Lower lobe of right lung (tissue), 2 donors: ENCODE data around the gene GMDS. TPM values are rescaled to one million over a fixed set of nuclear protein-coding genes. Genes with fewer than 3 reads are reported as not detected.

ENCODE experiments used
- ATAC-seq, 2 donors: fragments of 200-7000 bp; cut with Tn5 transposase; one replicate each; pipeline ENCODE4 v1.9.1; 2020 to 2022; ENCODE audit warnings: mild to moderate bottlenecking in 2 of 2, moderate library complexity in 2 of 2
- DNase-seq: peaks from one replicate; pipeline ENCODE4 v3.0.0-alpha.2; 2020
- H3K27ac ChIP-seq: fragments of 200-600 bp; one replicate; pipeline ENCODE4 v1.8.0; 2022
- H3K27me3 ChIP-seq: fragments of 200-600 bp; one replicate; pipeline ENCODE4 v1.8.0; 2022; ENCODE audit warnings: low read depth
- H3K36me3 ChIP-seq: fragments of 200-600 bp; one replicate; pipeline ENCODE4 v1.8.0; 2022; ENCODE audit warnings: mild to moderate bottlenecking
- H3K4me1 ChIP-seq: fragments of 200-600 bp; one replicate; pipeline ENCODE4 v1.8.0; 2022
- H3K4me3 ChIP-seq: fragments of 200-600 bp; one replicate; pipeline ENCODE4 v1.8.0; 2022; ENCODE audit warnings: mild to moderate bottlenecking
- H3K9me3 ChIP-seq: fragments of 200-600 bp; one replicate; pipeline ENCODE4 v1.8.0; 2022
- intact Hi-C: fragments of 100-400 bp; cut with DNase I; formaldehyde crosslinking; loops from one replicate; pipeline ENCODE4 v1.11.0; 2022
- total RNA-seq: library from RNA; stranded (reverse); fragmentation: NEBNext Ultra II Directional; extraction: Animal tissue kit (Norgen Biotek cat#: 25700); gene quantifications from one replicate; pipeline ENCODE4 v1.2.1, GENCODE V29; 2021
- TF ChIP-seq, protein P1 (sequence below): fragments of 200-600 bp; IDR thresholded peaks from one replicate; pipeline ENCODE4 v1.8.0; 2022; ENCODE audit warnings: antibody characterized with exemption, mild to moderate bottlenecking
- donor health status: DM: no; HTN: yes; CAD: no; lungs with severe emphysema.

The GMDS gene
- total RNA-seq, 1 donor from 2014 or later: 12.7 TPM

DNA sequence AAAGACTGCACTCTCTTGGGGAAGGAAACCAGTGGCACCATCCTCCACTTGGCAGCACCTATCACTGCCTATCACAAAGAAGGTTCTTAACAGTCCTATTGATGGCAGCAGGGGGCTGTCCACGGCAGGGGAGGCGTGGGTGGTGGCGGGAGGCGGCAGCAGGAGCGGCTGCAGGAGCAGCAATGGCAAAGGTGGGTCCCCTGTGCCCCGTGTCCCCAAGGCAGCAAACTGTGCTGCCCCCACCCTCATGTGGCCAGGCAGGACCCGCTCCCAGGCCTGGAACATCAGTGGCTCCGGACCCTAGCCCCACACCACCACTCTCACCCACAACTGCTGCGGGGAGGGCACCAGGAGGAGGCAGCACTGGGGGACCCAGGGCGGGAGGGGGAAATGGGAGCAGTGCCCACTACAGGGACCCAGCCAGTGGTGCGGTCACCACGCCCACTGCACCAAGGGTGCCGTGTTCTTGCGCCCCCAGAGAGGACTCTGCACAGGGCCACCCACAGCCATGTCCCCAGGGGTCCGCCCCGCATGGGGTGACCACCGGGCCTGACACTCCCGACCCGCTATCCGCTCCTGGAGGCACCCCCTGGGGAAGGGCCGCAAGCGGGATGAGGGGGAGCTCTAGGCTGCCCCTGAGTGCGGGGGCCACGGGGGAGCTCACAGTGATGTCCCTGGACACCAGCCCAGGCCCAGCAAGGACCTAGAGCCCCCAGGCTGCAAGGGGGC is 54.6 kb downstream of the GMDS start:
- no peaks in the 10 kb centered on the region for H3K4me1 ChIP-seq
- H3K9me3 ChIP-seq: no peaks in the 10 kb centered on the region
- ATAC-seq (peak in 1 of 2 donors; percentile 29), DNase-seq (no peak)
- H3K36me3 ChIP-seq: no peaks in the 10 kb centered on the region
- H3K27me3 ChIP-seq: no peaks in the 10 kb centered on the region
- no peak overlapping the region for H3K4me3 ChIP-seq
- TF ChIP-seq, protein P1, sequence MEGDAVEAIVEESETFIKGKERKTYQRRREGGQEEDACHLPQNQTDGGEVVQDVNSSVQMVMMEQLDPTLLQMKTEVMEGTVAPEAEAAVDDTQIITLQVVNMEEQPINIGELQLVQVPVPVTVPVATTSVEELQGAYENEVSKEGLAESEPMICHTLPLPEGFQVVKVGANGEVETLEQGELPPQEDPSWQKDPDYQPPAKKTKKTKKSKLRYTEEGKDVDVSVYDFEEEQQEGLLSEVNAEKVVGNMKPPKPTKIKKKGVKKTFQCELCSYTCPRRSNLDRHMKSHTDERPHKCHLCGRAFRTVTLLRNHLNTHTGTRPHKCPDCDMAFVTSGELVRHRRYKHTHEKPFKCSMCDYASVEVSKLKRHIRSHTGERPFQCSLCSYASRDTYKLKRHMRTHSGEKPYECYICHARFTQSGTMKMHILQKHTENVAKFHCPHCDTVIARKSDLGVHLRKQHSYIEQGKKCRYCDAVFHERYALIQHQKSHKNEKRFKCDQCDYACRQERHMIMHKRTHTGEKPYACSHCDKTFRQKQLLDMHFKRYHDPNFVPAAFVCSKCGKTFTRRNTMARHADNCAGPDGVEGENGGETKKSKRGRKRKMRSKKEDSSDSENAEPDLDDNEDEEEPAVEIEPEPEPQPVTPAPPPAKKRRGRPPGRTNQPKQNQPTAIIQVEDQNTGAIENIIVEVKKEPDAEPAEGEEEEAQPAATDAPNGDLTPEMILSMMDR: no peak
- H3K27ac ChIP-seq: no peak overlapping the region
- intact Hi-C loops: loop anchor here (10.0 kb wide), 1 partner anchor 586 kb away; the partner anchor contains the start of gene FOXC1

DNA sequence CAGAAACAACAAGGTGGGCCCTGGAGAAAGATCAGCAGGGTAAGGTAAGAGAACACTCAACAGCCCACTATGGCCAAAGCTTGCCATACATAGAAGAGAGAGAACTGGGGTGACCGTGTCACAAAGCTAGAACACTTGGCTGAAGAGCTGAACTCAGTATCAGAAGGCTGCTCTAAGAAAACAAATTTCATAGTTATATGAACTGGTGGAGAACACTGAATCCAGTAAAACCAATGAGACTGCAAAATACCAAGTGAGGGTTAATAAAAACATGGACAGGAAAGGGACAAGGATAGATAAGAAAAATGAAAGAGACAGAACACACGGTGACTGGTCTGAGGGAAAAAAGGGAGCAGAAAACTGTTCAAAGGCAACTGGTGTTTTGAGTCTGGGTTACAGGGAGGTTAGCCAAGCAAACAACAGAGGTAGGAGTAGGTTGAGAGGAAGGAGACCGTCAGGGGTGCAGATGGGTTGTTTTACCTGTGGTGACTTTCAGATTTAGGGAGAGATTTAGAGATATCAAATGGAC is 56.5 kb downstream of the GMDS start:
- ATAC-seq (no peak), DNase-seq (no peak)
- no peak overlapping the region for H3K27ac ChIP-seq
- no peaks in the 10 kb centered on the region for H3K4me1 ChIP-seq
- intact Hi-C loops: no loop called here
- no peaks in the 10 kb centered on the region for H3K9me3 ChIP-seq
- no peaks in the 10 kb centered on the region for H3K27me3 ChIP-seq
- no peaks in the 10 kb centered on the region for H3K36me3 ChIP-seq
- H3K4me3 ChIP-seq: no peak overlapping the region
- TF ChIP-seq, protein P1: no peak

DNA sequence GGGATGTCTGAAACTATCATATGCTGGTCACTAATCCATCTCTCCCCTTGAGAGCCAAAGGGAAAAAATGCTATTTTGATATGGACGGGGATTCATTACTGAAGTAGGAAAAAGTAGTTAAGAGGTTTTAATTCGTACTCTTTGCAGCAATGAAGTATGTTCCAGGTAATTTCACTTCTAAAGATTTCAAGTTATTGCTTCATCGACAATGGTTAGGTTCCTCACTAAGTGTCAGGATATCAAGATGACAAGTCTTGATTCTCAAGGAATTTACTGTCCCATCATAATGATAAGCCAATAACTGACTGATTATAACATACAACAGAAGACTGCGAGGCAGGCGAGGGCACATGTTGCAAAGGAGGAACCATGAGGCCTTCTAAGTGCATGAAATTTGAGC is 57.0 kb downstream of the GMDS start:
- intact Hi-C loops: no loop called here
- no peak for ATAC-seq
- H3K36me3 ChIP-seq: no peaks in the 10 kb centered on the region

DNA sequence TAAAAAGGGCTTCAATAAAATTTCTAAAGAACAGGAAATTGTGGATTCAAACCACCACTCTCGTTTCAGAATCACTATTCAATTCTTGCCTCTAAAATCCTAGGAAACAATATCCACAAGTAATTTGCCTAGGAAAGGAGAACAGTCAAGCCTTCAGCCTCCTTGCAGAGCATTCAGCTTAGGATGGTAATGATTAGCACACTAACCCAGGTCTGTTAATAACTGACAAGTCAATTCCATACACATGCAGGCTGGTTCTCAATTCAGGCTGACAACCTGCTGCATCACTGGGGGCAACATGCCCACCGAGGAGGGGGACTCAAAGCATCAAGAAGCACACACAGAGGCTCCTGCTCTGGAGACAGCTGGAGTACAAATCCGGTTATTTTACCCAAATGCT is 57.6 kb downstream of the GMDS start:
- H3K4me3 ChIP-seq: no peak overlapping the region
- no peaks in the 10 kb centered on the region for H3K27me3 ChIP-seq
- ATAC-seq: no peak
- H3K4me1 ChIP-seq: no peaks in the 10 kb centered on the region
- H3K36me3 ChIP-seq: no peaks in the 10 kb centered on the region
- TF ChIP-seq, protein P1: no peak
- no peak overlapping the region for H3K27ac ChIP-seq
- intact Hi-C loops: no loop called here
- no peaks in the 10 kb centered on the region for H3K9me3 ChIP-seq
- DNase-seq: no peak

More for the DNA sequence above, 57.0 kb downstream of the GMDS start:
- no peak for DNase-seq
- TF ChIP-seq, protein P1: no peak
- no peak overlapping the region for H3K4me3 ChIP-seq
- H3K27ac ChIP-seq: no peak overlapping the region
- H3K4me1 ChIP-seq: no peaks in the 10 kb centered on the region
- no peaks in the 10 kb centered on the region for H3K27me3 ChIP-seq
- H3K9me3 ChIP-seq: no peaks in the 10 kb centered on the region

DNA sequence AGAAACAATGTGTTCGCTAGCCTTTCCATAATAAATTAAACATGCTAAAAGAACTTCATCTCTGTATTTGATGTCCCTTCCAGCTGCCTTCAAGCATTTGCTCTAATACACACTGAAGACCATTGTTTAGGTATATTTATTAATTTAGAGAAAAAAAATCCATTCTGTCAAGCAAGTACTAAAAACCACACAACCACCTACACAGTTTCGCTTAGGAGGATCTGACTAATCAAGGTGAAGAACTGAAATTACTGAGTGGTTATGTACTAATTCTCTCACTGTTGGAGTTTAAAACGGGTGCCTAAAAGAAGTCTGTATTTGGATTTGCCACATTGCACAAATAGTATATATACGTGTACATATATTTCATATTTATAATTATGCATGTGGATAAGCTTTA is 58.9 kb downstream of the GMDS start:
- Histone ChIP-seq H3K4me1 (no peaks in the 10 kb centered on the region), H3K27ac (no peak overlapping the region), H3K4me3 (no peak overlapping the region), H3K36me3 (no peaks in the 10 kb centered on the region), H3K27me3 (no peaks in the 10 kb centered on the region), H3K9me3 (no peaks in the 10 kb centered on the region)
- TF ChIP-seq, protein P1: no peak
- ATAC-seq (no peak), DNase-seq (no peak)
- intact Hi-C loops: no loop called here
